Mesodermal cell (in vitro differentiated cells): ENCODE results near the gene PELI2.

Experiments
- H3K27ac ChIP-seq: 2 replicates; pipeline ENCODE4 v1.7.0; 2013; ENCODE audit warnings: mild to moderate bottlenecking, low read depth, low read length, moderate library complexity; ENCODE audit not compliant: severe bottlenecking
- H3K36me3 ChIP-seq: 2 replicates; pipeline ENCODE4 v1.7.1; 2013; ENCODE audit warnings: mild to moderate bottlenecking, low read length, moderate library complexity; ENCODE audit not compliant: control insufficient read depth, insufficient read depth
- H3K4me1 ChIP-seq: one replicate; pipeline ENCODE4 v1.7.1; 2013; ENCODE audit warnings: mild to moderate bottlenecking, low read length; ENCODE audit not compliant: insufficient read depth, control insufficient read depth, poor library complexity, severe bottlenecking
- H3K4me3 ChIP-seq: 2 replicates; pipeline ENCODE4 v1.7.0; 2013; ENCODE audit warnings: low read length, control low read depth, mild to moderate bottlenecking; ENCODE audit not compliant: insufficient read depth, poor library complexity, severe bottlenecking; ENCODE audit errors: extremely low read depth
- H3K9me3 ChIP-seq: 2 replicates; pipeline ENCODE4 v1.7.1; 2013; ENCODE audit warnings: mild to moderate bottlenecking, low read length, moderate library complexity; ENCODE audit not compliant: control insufficient read depth
- WGBS, 2 experiments: methylation state at CpG; one replicate each; pipeline ENCODE4 v1.1.5; 2013; ENCODE audit warnings: missing lambda C conversion rate in 2 of 2; ENCODE audit not compliant: insufficient coverage in 2 of 2; 5-methylcytosine and 5-hydroxymethylcytosine counted together

The PELI2 gene

DNA sequence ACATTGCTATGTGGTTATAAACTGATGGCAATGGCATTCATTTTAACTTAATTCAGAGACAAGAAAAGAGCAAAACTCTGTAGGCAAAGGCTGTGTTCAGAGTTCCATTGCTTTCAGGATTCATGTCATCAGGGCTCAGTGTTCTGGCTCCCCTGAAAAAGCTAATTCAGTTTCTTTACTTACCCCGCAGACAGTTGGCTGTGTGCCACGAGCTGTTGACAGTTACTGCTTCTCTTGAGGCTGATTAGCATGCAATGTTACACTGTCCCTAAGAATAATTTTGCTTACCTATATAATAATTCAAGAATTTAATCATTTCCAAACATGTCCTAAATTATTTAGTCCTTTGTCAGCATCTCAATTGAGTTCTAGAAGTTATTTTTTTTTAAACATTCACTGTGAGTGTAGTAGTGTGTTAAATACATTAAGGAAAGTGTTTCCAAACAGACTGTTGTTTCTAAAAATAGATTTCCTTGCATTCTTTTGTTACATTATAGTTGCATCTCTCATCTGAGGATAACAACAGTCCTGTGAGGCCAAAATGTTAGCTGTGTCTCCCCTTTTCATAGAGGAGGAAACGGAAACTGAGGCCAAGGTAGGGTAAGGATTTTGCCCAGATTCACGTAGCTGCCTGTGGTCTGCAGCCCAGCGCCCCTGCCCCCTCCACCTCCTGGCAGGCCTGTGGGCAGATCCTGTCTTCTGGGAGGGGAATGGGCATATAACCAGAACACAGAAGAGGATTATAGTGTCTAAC, 98.6 kb downstream of the PELI2 start:
- peaks cover 23% of the 10 kb centered on the region for H3K4me1 ChIP-seq
- WGBS, 2 experiments: 83 to 100% methylated on average over 1 of the region's 5 CpGs
- H3K36me3 ChIP-seq: no peaks in the 10 kb centered on the region
- no peak overlapping the region for H3K4me3 ChIP-seq
- H3K9me3 ChIP-seq: no peaks in the 10 kb centered on the region
- H3K27ac ChIP-seq: no peak overlapping the region

DNA sequence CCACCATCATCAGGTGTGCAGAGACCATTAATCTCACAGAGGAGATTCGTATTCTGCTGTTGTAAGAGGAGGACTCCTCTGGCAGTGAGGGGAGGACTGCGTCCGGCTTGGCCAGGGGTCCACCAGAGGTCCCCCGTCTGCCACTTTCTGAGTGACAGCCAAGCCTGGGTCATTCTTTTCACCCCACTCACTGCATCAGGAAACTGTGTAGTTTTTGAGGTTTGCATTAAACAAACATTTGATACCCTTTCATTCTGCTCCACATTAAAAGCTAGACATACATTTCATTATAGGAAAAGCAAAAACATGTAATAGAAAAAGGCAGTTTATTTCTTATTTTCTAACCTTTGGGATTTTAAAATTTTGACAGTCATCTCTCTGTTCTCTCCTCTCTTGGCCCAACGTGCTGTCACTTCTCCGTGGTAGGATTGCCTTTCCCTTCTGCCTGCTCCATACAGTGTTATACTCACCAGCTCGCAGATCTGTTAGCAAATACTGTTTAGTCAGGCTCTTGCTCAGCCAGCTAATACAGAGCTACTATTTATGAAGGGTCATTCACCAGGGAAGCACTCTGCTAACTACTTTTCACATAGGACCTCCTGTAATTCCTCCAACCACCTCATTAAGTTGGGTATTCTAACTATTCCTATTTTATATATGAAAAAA, 99.3 kb downstream of the PELI2 start:
- Histone ChIP-seq H3K9me3 (no peaks in the 10 kb centered on the region), H3K4me1 (peaks cover 23% of the 10 kb centered on the region), H3K4me3 (no peak overlapping the region), H3K27ac (no peak overlapping the region), H3K36me3 (no peaks in the 10 kb centered on the region)
- 91 to 97% methylated on average over 3 to 6 of the region's 7 CpGs for WGBS, 2 experiments

DNA sequence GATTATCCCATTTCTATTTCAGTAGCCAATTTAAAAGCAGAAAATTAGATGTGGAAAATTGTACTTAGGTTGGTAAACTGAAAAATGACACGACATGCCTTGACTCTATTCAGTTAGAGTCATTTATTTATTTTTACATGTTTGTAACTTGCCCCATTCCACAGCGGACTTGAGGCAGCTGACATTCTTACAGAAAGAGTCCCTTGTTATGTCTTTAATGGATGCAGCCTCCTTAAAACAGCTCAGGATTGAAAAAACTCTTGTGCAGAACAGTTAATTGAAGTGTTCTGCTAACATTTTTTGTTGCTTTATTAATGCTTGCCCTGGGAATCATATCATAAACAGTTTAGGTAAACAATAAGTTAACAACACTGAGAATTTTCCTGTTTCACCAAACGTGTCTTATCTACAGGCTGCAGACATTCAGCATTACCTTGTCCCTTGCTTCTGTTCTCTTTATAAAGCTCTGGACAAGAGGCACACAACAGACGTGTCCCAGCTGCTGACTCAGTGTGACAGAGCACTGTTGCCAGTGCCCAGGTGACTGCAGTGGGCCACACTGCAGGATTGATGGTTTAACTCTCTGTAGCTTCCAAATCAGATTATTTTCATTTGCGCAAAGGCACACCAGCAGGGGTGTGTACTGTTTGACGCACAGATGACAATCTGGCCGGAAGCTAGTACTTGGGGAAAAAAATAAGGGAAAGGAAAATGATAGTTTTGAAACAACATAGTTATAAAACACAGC, 101.6 kb downstream of the PELI2 start:
- Histone ChIP-seq H3K4me3 (no peak overlapping the region), H3K27ac (peak overlapping the region; percentile 46), H3K4me1 (peaks cover 20% of the 10 kb centered on the region), H3K36me3 (no peaks in the 10 kb centered on the region), H3K9me3 (no peaks in the 10 kb centered on the region)
- WGBS, 2 experiments: 57 to 59% methylated on average over 2 of the region's 7 CpGs

DNA sequence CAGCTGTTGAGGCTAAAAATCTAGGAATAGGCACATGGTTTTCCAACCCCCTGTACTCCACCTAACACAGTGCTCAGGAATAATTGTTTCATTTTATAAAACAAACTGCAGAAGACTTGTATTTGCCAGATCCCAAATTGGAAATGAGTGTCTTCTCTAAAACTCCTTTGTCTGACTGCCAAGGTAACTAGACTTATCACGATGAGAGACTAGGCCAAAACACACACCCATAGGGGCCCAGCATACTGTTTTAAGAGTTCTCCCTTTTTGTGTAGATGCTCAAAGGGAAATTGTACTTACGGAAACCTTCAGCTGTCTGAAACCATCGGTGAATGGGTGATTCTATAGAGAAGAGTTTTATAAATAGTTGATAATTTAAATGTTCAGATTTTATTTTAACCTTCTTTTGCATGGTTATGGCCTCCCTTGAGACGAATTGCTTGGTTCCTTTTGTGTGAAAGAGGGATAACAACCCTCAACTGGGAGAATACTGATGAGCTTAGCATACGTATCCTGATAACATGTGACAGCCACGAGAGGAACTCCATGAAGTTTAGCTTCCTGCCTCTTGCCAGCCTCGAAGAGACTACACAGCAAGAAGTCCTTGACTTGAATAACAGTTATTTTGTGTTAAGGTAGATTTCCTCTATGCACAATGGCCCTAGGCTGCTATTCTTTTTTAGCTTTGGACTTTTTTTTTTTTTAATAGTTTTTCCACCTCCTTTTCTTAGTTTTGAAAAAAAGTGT, 103.3 kb downstream of the PELI2 start:
- Histone ChIP-seq H3K4me1 (peaks cover 10% of the 10 kb centered on the region), H3K36me3 (peaks cover 6% of the 10 kb centered on the region), H3K9me3 (no peaks in the 10 kb centered on the region), H3K4me3 (no peak overlapping the region), H3K27ac (no peak overlapping the region)
- 59 to 60% methylated on average over 1 to 4 of the region's 7 CpGs for WGBS, 2 experiments

DNA sequence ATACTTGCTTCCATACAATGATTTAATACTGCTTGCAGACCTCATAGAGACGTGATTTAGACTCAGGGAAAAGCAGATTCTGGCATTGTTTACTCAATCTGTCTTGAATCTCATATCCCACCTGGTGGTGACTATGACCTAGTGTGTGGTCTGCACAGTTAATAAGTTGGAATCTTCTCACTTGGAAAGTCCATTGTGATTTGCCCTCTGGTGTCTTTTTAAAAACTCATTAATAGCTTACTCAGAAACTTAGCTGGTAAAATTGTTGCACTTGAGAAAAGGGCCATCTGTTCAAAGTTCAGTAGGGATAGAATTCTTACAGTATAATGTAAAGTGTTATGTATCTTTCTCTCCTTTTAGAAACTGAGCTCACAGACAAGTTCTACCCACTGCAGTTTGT, 106.0 kb downstream of the PELI2 start:
- peaks cover 6% of the 10 kb centered on the region for H3K36me3 ChIP-seq
- WGBS, 2 experiments: 80% methylated on average over 1 of the region's 1 CpG; no CpG with 5 or more reads in 1 of the 2 experiments
- peaks cover 4% of the 10 kb centered on the region for H3K4me1 ChIP-seq
- H3K4me3 ChIP-seq: no peak overlapping the region
- peaks cover 3% of the 10 kb centered on the region for H3K9me3 ChIP-seq
- no peak overlapping the region for H3K27ac ChIP-seq

DNA sequence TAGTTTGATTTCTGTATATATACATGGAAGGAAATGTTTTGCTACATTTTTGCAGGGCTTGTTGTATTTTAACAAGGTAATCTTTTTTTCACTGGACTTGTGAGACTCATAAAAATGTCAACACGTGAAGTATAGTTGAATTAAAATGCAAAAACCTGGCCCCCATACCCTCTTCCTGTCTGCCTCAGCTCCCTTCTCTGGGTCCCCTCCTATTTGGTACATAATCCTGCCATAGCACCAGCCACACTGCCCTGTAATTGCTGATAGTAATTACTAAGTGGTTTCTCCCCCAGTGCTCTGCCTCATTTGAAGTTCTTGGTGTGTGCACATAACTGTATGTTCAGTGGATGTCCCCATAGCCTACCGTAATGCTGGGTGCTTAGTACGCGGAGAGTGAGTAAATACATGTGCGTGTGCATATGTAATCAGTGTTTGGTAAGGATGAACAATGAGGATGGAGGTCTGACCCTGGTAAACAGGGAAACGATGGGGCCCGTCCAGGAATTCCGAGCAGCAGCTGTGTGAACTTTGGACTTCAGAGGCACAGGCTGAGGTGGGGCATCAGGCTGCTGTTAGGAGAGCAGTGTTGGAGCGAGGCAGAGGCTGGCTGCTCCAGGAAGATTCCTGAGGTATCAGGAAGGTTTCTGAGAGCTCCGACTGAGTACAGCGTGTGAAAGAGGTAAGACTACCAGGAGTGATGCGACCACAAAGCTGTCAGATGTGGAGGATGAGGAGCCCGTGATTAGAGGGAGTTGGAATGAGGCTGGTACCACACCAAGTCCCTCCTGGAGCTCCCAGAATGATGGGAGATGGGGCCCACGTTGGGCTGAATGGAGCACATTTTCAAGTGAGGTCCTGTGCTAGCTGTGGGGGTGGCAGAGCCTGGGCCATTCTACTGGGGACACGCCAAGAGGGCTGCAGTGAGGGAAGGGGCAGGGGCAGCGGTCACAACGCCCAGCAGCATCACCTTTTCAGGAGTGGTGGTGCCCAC, 106.8 kb downstream of the PELI2 start:
- Histone ChIP-seq H3K4me3 (no peak overlapping the region), H3K36me3 (peaks cover 6% of the 10 kb centered on the region), H3K4me1 (no peaks in the 10 kb centered on the region), H3K9me3 (peaks cover 3% of the 10 kb centered on the region), H3K27ac (no peak overlapping the region)
- 86 to 89% methylated on average over 15 to 16 of the region's 17 CpGs for WGBS, 2 experiments

DNA sequence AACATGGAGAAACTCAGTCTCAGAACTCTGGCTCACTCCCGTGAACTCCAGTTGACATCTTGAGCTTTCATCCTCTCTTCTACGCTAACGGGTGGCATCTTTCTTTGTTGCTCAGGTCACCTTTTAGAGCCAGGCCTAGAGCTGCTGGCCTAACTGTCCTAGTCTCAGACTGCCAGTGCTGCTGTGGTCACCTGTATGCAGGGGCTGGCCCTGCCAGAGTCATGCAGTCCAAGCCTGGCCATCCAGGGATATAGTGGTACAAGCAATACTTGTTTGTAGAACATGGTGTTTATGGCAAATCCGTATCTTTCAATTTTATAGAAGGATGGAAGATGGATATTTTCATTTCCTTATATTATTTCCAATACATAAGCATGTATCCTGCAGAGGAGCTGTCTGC, 117.2 kb downstream of the PELI2 start:
- Histone ChIP-seq H3K4me1 (no peaks in the 10 kb centered on the region), H3K27ac (no peak overlapping the region), H3K36me3 (no peaks in the 10 kb centered on the region), H3K4me3 (no peak overlapping the region), H3K9me3 (no peaks in the 10 kb centered on the region)
- 89 to 90% methylated on average over 3 of the region's 4 CpGs for WGBS, 2 experiments

DNA sequence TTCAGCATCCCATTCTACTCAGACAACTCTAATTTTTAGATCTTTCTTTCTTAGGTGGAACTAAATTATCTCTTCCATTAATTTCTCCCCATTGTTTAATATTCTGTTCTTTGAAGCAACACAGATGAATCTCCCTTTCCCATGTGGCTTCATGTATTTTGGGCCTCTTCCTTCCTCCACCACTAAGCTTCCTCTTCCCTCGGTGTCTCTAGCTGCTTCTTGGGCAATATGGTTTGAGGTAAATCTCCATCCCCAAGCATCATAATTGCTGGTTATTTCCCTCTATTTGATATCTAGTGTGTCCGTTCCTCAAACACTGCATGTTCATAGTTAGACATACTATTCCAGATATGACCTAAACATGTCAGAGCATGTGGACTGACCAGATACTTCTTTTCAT, 119.2 kb downstream of the PELI2 start:
- H3K4me3 ChIP-seq: no peak overlapping the region
- H3K4me1 ChIP-seq: no peaks in the 10 kb centered on the region
- H3K27ac ChIP-seq: no peak overlapping the region
- H3K9me3 ChIP-seq: no peaks in the 10 kb centered on the region
- no peaks in the 10 kb centered on the region for H3K36me3 ChIP-seq
- 67 to 100% methylated on average over 1 of the region's 2 CpGs for WGBS, 2 experiments

DNA sequence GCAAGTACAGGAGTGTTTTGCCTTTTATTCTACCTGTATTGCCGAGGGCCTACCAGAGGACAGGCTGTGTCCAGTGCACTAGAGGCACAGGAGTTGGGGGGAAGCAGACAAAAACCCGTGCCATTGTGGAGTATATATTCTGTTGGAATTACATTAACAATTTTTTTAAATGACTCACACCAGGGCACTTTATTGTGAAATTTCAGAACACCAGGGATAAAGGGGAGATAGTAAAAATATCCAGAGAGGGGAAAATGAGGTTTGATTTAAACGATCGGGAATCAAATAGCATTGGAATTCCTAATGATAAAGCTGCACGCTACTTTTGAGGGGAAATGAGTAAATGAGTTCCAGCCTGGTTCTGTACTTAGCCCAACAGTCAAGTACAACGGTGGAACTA, 123.2 kb downstream of the PELI2 start:
- Histone ChIP-seq H3K9me3 (no peaks in the 10 kb centered on the region), H3K27ac (no peak overlapping the region), H3K4me1 (peaks cover 7% of the 10 kb centered on the region), H3K4me3 (no peak overlapping the region), H3K36me3 (no peaks in the 10 kb centered on the region)
- 90% methylated on average over 3 of the region's 6 CpGs for WGBS, 2 experiments
